Smooth muscle cell (in vitro differentiated cells): Measurements from ENCODE around the gene TRDN. TPM values are rescaled to one million over a fixed set of nuclear protein-coding genes. Genes with fewer than 3 reads are reported as not detected.

Source experiments
- DNase-seq: peaks from one replicate; lab custom pipeline; 2025; ENCODE audit not compliant: unreplicated experiment; lab: John Stamatoyannopoulos, UW
- H2AFZ ChIP-seq: fragments of 200-600 bp; sonication (generic); 2 replicates; pipeline ENCODE4 v1.6.0; 2016; ENCODE audit warnings: antibody characterized with exemption, low read depth, mild to moderate bottlenecking
- H3F3A ChIP-seq: fragments of 200-600 bp; sonication (generic); 2 replicates; pipeline ENCODE4 v1.6.0; 2017; ENCODE audit warnings: antibody characterized with exemption, low read depth
- H3K27ac ChIP-seq: fragments of 200-600 bp; sonication (generic); 2 replicates; pipeline ENCODE4 v1.5.1; 2016; ENCODE audit warnings: low read depth, mild to moderate bottlenecking
- H3K27me3 ChIP-seq: fragments of 200-600 bp; sonication (generic); 2 replicates; pipeline ENCODE4 v1.6.1; 2016; ENCODE audit warnings: low read depth, mild to moderate bottlenecking
- H3K36me3 ChIP-seq: fragments of 200-600 bp; sonication (generic); 2 replicates; pipeline ENCODE4 v1.5.1; 2016; ENCODE audit warnings: low read depth
- H3K4me1 ChIP-seq: fragments of 200-600 bp; sonication (generic); 2 replicates; pipeline ENCODE4 v1.5.1; 2016; ENCODE audit warnings: low read depth
- H3K4me2 ChIP-seq: fragments of 200-600 bp; sonication (generic); 2 replicates; pipeline ENCODE4 v1.6.0; 2016; ENCODE audit warnings: mild to moderate bottlenecking
- H3K4me3 ChIP-seq: fragments of 200-600 bp; sonication (generic); 2 replicates; pipeline ENCODE4 v1.5.1; 2016; ENCODE audit warnings: mild to moderate bottlenecking
- H3K79me2 ChIP-seq: fragments of 200-600 bp; sonication (generic); 2 replicates; pipeline ENCODE4 v1.6.0; 2016; ENCODE audit warnings: low read depth, mild to moderate bottlenecking
- H3K9ac ChIP-seq: fragments of 200-600 bp; sonication (generic); 2 replicates; pipeline ENCODE4 v1.6.0; 2016; ENCODE audit warnings: low read depth
- H3K9me3 ChIP-seq: fragments of 200-600 bp; sonication (generic); replicated peaks from 2 replicates; pipeline ENCODE4 v1.5.1; 2016; ENCODE audit warnings: low read depth
- H4K20me1 ChIP-seq: fragments of 200-600 bp; sonication (generic); 2 replicates; pipeline ENCODE4 v1.6.0; 2016; ENCODE audit warnings: low read depth
- whole genome bisulfite sequencing: methylation state at CpG from one replicate; pipeline ENCODE4 v1.1.7; 2016; ENCODE audit warnings: low lambda C conversion rate; 5-methylcytosine and 5-hydroxymethylcytosine counted together
- polyA plus RNA-seq: library from polyadenylated mRNA; unstranded; fragments of >200 nt; fragmentation: Nextera tagmentation; extraction: Ambion mirVana; gene quantifications from 2 replicates; pipeline ENCODE4 v1.2.1, GENCODE V29; 2016
- total RNA-seq: library from RNA; depleted of rRNA; stranded (reverse); fragments of >200 nt; gene quantifications from 2 replicates; pipeline ENCODE4 v1.2.3, GENCODE V29; 2014
- TF ChIP-seq, protein P1 (sequence below): fragments of 200-600 bp; sonication (generic); IDR thresholded peaks from 2 replicates; pipeline ENCODE4 v1.5.1; 2017; ENCODE audit warnings: borderline replicate concordance, mild to moderate bottlenecking, antibody characterized with exemption; ENCODE audit not compliant: insufficient read depth, poor library complexity, severe bottlenecking

The TRDN gene
- total and polyA plus RNA-seq, 2 experiments from 2014 or later = 0.14 TPM; not detected in 1

DNA sequence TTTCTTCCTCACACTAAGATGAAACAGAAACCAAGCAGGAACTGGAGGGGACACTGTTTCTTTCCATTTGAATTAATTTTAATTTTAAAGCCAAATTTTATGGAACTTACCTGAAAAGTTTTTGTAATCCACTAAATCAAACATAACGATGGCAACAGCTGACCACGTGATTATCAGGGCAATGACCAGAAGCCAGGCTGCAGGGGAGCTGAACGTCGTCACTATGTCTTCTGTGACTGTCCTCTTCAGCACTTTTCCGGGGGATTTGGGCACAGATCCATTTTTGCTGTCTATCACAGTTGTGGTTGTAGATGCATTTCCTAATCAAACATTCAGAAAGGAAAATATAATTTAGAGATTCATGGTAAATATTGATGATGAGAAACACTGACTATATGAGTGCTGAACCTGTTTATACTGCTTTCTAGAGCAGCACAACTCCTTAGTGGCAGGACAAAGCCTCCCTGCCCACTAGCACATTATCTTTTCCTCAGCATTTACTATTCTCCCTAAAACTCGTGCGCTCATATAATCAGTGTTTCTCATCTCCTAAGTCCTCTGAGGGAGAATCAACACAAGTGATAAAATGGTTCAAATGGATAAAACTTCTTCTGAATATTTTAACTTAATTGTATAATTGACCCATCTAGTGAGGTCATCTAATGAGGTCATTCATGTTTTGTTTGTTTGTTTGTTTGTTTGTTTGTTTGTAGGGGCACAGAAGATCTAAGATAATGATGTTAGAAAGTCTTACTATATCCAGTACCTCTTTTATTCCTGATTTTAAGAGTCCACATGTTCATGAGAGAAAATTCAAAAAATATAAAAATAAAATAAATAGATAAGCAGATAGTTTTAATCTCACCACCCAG, 65.7 kb downstream of the TRDN start:
- DNase-seq = no peak
- Histone ChIP-seq H3K9ac (no peak overlapping the region), H3K9me3 (no peaks in the 10 kb centered on the region), H3K36me3 (no peaks in the 10 kb centered on the region), H2AFZ (no peak overlapping the region), H3K4me3 (no peak overlapping the region), H3F3A (no peaks in the 10 kb centered on the region), H3K27me3 (no peaks in the 10 kb centered on the region), H3K4me2 (peak overlapping the region; percentile 23), H3K4me1 (no peaks in the 10 kb centered on the region), H4K20me1 (no peaks in the 10 kb centered on the region), H3K79me2 (no peaks in the 10 kb centered on the region), H3K27ac (no peak overlapping the region)
- TF ChIP-seq, protein P1, sequence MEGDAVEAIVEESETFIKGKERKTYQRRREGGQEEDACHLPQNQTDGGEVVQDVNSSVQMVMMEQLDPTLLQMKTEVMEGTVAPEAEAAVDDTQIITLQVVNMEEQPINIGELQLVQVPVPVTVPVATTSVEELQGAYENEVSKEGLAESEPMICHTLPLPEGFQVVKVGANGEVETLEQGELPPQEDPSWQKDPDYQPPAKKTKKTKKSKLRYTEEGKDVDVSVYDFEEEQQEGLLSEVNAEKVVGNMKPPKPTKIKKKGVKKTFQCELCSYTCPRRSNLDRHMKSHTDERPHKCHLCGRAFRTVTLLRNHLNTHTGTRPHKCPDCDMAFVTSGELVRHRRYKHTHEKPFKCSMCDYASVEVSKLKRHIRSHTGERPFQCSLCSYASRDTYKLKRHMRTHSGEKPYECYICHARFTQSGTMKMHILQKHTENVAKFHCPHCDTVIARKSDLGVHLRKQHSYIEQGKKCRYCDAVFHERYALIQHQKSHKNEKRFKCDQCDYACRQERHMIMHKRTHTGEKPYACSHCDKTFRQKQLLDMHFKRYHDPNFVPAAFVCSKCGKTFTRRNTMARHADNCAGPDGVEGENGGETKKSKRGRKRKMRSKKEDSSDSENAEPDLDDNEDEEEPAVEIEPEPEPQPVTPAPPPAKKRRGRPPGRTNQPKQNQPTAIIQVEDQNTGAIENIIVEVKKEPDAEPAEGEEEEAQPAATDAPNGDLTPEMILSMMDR = no peak
- WGBS = 55% methylated on average over 7 of the region's 7 CpGs

DNA sequence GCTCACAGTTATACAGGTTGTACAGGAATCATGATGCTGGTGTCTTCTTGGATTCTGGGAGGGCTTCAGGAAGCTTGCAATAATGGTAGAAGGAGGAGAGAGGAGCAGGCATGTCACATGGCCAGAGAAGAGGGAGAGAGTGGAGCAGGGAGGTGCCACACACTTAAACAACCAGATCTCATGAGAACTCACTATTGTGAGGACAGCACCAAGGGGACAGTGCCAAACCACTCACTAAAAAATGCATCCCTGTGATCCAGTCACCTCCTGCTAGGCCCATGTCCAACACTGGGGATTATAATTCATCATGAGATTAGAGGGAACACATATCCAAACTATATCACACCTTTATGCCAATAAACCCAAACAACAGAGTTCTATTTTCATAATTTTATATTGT, 67.2 kb downstream of the TRDN start:
- Histone ChIP-seq H3K27me3 (no peaks in the 10 kb centered on the region), H3F3A (no peaks in the 10 kb centered on the region), H3K36me3 (no peaks in the 10 kb centered on the region), H3K4me2 (no peak overlapping the region), H3K9ac (no peak overlapping the region), H2AFZ (no peak overlapping the region), H4K20me1 (no peaks in the 10 kb centered on the region), H3K27ac (no peak overlapping the region), H3K4me1 (no peaks in the 10 kb centered on the region), H3K79me2 (no peaks in the 10 kb centered on the region), H3K4me3 (no peak overlapping the region), H3K9me3 (no peaks in the 10 kb centered on the region)
- TF ChIP-seq, protein P1 = no peak
- no peak for DNase-seq

DNA sequence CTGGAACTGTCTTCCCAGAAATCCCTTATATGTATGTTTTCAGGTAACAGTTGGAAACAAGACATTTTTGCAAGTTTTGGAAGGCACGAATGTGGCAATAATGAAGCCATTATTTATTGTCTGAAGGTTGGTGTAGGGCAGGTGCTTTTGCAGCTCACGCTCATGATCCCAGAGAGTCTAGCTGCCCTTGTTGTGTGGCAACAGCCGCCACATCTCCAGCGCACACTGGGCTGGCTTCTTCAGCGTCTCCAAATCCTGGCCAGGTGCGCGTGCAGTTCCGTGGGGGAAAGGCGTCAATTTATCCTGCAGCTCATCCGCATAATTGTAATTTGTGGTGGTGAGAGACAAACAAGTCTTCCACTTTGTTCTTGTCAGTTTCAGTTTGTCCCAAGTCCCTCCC, 71.2 kb downstream of the TRDN start:
- TF ChIP-seq, protein P1 = no peak
- WGBS = 96% methylated on average over 10 of the region's 10 CpGs

DNA sequence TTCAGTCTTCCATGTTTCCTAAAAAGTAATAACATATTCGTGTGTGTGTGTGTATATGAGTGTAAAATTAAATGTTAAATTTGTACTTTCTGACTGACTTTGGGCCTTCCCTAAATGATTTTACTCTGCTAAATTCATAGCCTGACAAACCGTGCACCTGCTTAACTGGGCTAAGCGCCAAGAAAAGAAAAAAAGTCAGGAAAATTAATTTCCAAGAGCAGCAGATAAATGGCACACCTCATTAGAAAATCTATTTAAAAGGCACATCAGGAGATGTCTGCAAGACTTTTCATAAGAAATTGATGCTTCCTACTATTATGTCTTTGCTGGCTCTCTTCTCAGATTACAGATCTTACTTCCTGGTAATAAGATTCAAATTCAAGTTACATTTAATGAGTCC, 72.4 kb downstream of the TRDN start:
- Histone ChIP-seq H3K4me3 (no peak overlapping the region), H3K4me2 (no peak overlapping the region), H4K20me1 (no peaks in the 10 kb centered on the region), H3K27me3 (no peaks in the 10 kb centered on the region), H3F3A (no peaks in the 10 kb centered on the region), H3K79me2 (no peaks in the 10 kb centered on the region), H3K27ac (no peak overlapping the region), H3K4me1 (no peaks in the 10 kb centered on the region), H2AFZ (no peak overlapping the region), H3K9ac (no peak overlapping the region), H3K9me3 (no peaks in the 10 kb centered on the region), H3K36me3 (no peaks in the 10 kb centered on the region)
- TF ChIP-seq, protein P1 = no peak
- 67% methylated on average over 3 of the region's 3 CpGs for WGBS
- no peak for DNase-seq

More for the DNA sequence above, 71.2 kb downstream of the TRDN start:
- DNase-seq = no peak
- no peak overlapping the region for H2AFZ ChIP-seq
- no peaks in the 10 kb centered on the region for H3K9me3 ChIP-seq
- no peaks in the 10 kb centered on the region for H3K36me3 ChIP-seq
- no peak overlapping the region for H3K9ac ChIP-seq
- H4K20me1 ChIP-seq = no peaks in the 10 kb centered on the region
- H3F3A ChIP-seq = no peaks in the 10 kb centered on the region
- H3K4me2 ChIP-seq = no peak overlapping the region
- H3K27me3 ChIP-seq = no peaks in the 10 kb centered on the region
- no peak overlapping the region for H3K4me3 ChIP-seq
- no peaks in the 10 kb centered on the region for H3K4me1 ChIP-seq
- H3K27ac ChIP-seq = no peak overlapping the region
- no peaks in the 10 kb centered on the region for H3K79me2 ChIP-seq
